HepG2 (cell line): ENCODE results near the gene ST6GALNAC2. TPM values are rescaled to one million over a fixed set of nuclear protein-coding genes. Genes with fewer than 3 reads are reported as not detected.
A peak's percentile ranks its signal among the peaks of the same experiment; 100 is the strongest.

Experiments used
- ATAC-seq: fragments of 200-7000 bp; cut with Tn5 transposase; 3 replicates; pipeline ENCODE4 v1.9.1; 2020; ENCODE audit warnings: mild to moderate bottlenecking, moderate library complexity
- BruUV-seq: library from RNA; stranded (reverse); fragments of 400-500 nt; replicated peaks from 2 replicates; lab custom pipeline; 2021; lab: Mats Ljungman, UMichigan
- CTCF ChIA-PET: fragments of 300-600 bp; formaldehyde crosslinking; extraction: SDS; loops from one replicate; lab custom pipeline; 2021; ENCODE audit warnings: low total read pairs, inconsistent platforms, low intra/inter-chr PET ratio; lab: Yijun Ruan, JAX
- POLR2A ChIA-PET: fragments of 350-600 bp; sonication (Branson Sonifier 250); formaldehyde crosslinking; loops from one replicate; lab custom pipeline; 2020; ENCODE audit warnings: antibody characterized with exemption, inconsistent platforms; lab: Yijun Ruan, JAX
- DNase-seq: peaks from one replicate; pipeline ENCODE4 v3.0.0-alpha.2; 2015; ENCODE audit warnings: low spot score
- FAIRE-seq: peaks from 3 replicates; lab custom pipeline; 2011; peaks lifted over from hg19 to GRCh38; lab: Jason Lieb, UNC
- H2AFZ ChIP-seq: one replicate; pipeline ENCODE4 v1.6.1; 2011; ENCODE audit warnings: low read length, inconsistent platforms
- H3K27ac ChIP-seq: fragments of 300-600 bp; 3 replicates; pipeline ENCODE4 v1.8.0; 2011; ENCODE audit warnings: mixed run types, mild to moderate bottlenecking, mixed read lengths, low read length, inconsistent platforms; ENCODE audit not compliant: insufficient read depth; ENCODE audit errors: extremely low read length
- H3K27me3 ChIP-seq, 2 experiments: fragments of 200-600 bp in 1 of 2; 2 replicates in 1 of 2; 3 replicates in 1 of 2; pipeline versions ENCODE4 v1.6.0 to v1.8.0; 2011; ENCODE audit warnings: low read length in 2 of 2, mild to moderate bottlenecking in 2 of 2, moderate library complexity in 2 of 2, inconsistent platforms in 1 of 2; ENCODE audit not compliant: insufficient read depth in 2 of 2, control insufficient read depth in 1 of 2
- H3K36me3 ChIP-seq, 2 experiments: fragments of 200-600 bp in 1 of 2; replicated peaks in 1 of 2; 2 replicates in 1 of 2; 3 replicates in 1 of 2; pipeline versions ENCODE4 v1.5.1 to v1.8.0; 2011; ENCODE audit warnings: low read length in 2 of 2, inconsistent platforms in 1 of 2; ENCODE audit not compliant: insufficient read depth in 2 of 2, control insufficient read depth in 1 of 2
- H3K4me1 ChIP-seq: 2 replicates; pipeline ENCODE4 v1.5.1; 2012; ENCODE audit warnings: low read length, inconsistent platforms; ENCODE audit not compliant: insufficient read depth
- H3K4me2 ChIP-seq: 2 replicates; pipeline ENCODE4 v1.6.0; 2011; ENCODE audit warnings: low read depth, low read length, inconsistent platforms
- H3K4me3 ChIP-seq, 3 experiments: fragments of 200-600 bp in 1 of 3; sonication (generic), shearing (Covaris generic) in 1 of 3; replicated peaks in 1 of 3; 2 replicates each; pipeline ENCODE4 v1.5.1; 2011 to 2016; ENCODE audit warnings: low read length in 3 of 3, inconsistent platforms in 2 of 3, low read depth in 2 of 3, mild to moderate bottlenecking in 2 of 3, control low read depth in 1 of 3, mixed read lengths in 1 of 3; ENCODE audit not compliant: insufficient read depth in 1 of 3
- H3K79me2 ChIP-seq: one replicate; pipeline ENCODE4 v1.6.1; 2011; ENCODE audit warnings: low read length, inconsistent platforms; ENCODE audit not compliant: insufficient read depth
- H3K9ac ChIP-seq: 2 replicates; pipeline ENCODE4 v1.6.0; 2011; ENCODE audit warnings: mild to moderate bottlenecking, low read depth, low read length, inconsistent platforms; ENCODE audit not compliant: insufficient read depth
- H3K9me3 ChIP-seq: 2 replicates; pipeline ENCODE4 v1.5.1; 2012; ENCODE audit warnings: mild to moderate bottlenecking, low read length
- H4K20me1 ChIP-seq: 2 replicates; pipeline ENCODE4 v1.6.0; 2011; ENCODE audit warnings: inconsistent platforms, mild to moderate bottlenecking, low read length, moderate library complexity; ENCODE audit not compliant: insufficient read depth
- AKAP8 ChIP-seq: sonication (generic); formaldehyde crosslinking; IDR thresholded peaks from 2 replicates; pipeline ENCODE4 v1.5.1; 2020; ENCODE audit warnings: mild to moderate bottlenecking, missing genetic modification reagents
- ATF3 ChIP-seq: sonication (generic); formaldehyde crosslinking; IDR thresholded peaks from 2 replicates; pipeline ENCODE4 v1.4.0; 2020; ENCODE audit warnings: missing genetic modification reagents
- PBX3 ChIP-seq: sonication (generic); formaldehyde crosslinking; IDR thresholded peaks from 2 replicates; pipeline ENCODE4 v1.8.1; 2023; ENCODE audit warnings: missing genetic modification reagents, inconsistent platforms, borderline replicate concordance
- POLR2A ChIP-seq, 2 experiments: IDR thresholded peaks; 2 replicates each; pipeline ENCODE4 v1.6.1; 2011; ENCODE audit warnings: low read depth in 2 of 2, low read length in 2 of 2, mild to moderate bottlenecking in 1 of 2, moderate library complexity in 1 of 2; ENCODE audit not compliant: insufficient read depth in 1 of 2
- POLR2AphosphoS5 ChIP-seq: IDR thresholded peaks from 2 replicates; pipeline ENCODE4 v1.6.1; 2012; ENCODE audit warnings: low read depth, low read length
- RBFOX2 ChIP-seq: fragments of 200-400 bp; formaldehyde crosslinking; IDR thresholded peaks from 2 replicates; pipeline ENCODE4 v1.6.1; 2017; ENCODE audit warnings: low read depth, mild to moderate bottlenecking, low read length
- SAFB2 ChIP-seq: sonication (generic); formaldehyde crosslinking; IDR thresholded peaks from 2 replicates; pipeline ENCODE4 v1.5.1; 2020; ENCODE audit warnings: missing genetic modification reagents, low read depth, mild to moderate bottlenecking, borderline replicate concordance
- TRIM22 ChIP-seq: fragments of 450-650 bp; IDR thresholded peaks from 2 replicates; pipeline ENCODE4 v1.6.1; 2017
- ZNF280B ChIP-seq: sonication (generic); formaldehyde crosslinking; IDR thresholded peaks from 2 replicates; pipeline ENCODE4 v1.5.0; 2020; ENCODE audit warnings: missing genetic modification reagents, mild to moderate bottlenecking, borderline replicate concordance
- ZNF33B ChIP-seq: sonication (generic); formaldehyde crosslinking; IDR thresholded peaks from 2 replicates; pipeline ENCODE4 v1.5.1; 2020; ENCODE audit warnings: mild to moderate bottlenecking, missing genetic modification reagents
- ZNF781 ChIP-seq: sonication (generic); formaldehyde crosslinking; IDR thresholded peaks from 2 replicates; pipeline ENCODE4 v1.5.1; 2020; ENCODE audit warnings: borderline replicate concordance, mild to moderate bottlenecking, missing genetic modification reagents; ENCODE audit errors: not compliant biosample characterization
- ZNF790 ChIP-seq: sonication (generic); formaldehyde crosslinking; IDR thresholded peaks from 2 replicates; pipeline ENCODE4 v1.8.0; 2022; ENCODE audit warnings: missing genetic modification reagents, mild to moderate bottlenecking, borderline replicate concordance
- ZNF891 ChIP-seq: sonication (generic); formaldehyde crosslinking; IDR thresholded peaks from 2 replicates; pipeline ENCODE4 v1.5.0; 2020; ENCODE audit warnings: mild to moderate bottlenecking, missing genetic modification reagents
- WGBS: methylation state at CpG from one replicate; pipeline ENCODE4 v1.1.6; 2017; ENCODE audit warnings: low lambda C conversion rate; 5-methylcytosine and 5-hydroxymethylcytosine counted together
- in situ Hi-C: cut with HindIII; loops from 2 replicates; pipeline ENCODE4 v1.10.0; 2017; ENCODE audit warnings: low pct_unique_long_range_greater_than_20kb; ENCODE audit not compliant: extremely low pct_ligation_motif_present
- intact Hi-C: fragments of 100-400 bp; cut with micrococcal nuclease; formaldehyde crosslinking; loops from one replicate; pipeline ENCODE4 v1.10.0; 2022; ENCODE audit not compliant: unreplicated experiment
- polyA plus RNA-seq, 8 experiments: library from polyadenylated mRNA; depleted of rRNA in 3 of 8; stranded (reverse) in 7 of 8; unstranded in 1 of 8; fragments of >200 nt; fragmentation: Illumina TruSeq in 4 of 8; extraction: Trizol in 4 of 8; gene quantifications; 2 replicates each; pipeline versions ENCODE4 v1.2.1 to v1.2.3, GENCODE V29; 2011 to 2016; ENCODE audit warnings: low read depth in 4 of 8, missing spikeins in 1 of 8, mixed read lengths in 1 of 8; ENCODE audit not compliant: insufficient read depth in 1 of 8
- total RNA-seq, 5 experiments: library from RNA; depleted of rRNA; stranded (reverse); fragments of >200 nt; fragmentation: Illumina TruSeq; extraction: Trizol; gene quantifications; 2 replicates each; pipeline ENCODE4 v1.2.3, GENCODE V29; 2016; ENCODE audit warnings: low read depth in 1 of 5

Gene ST6GALNAC2
- total and polyA plus RNA-seq, 2 of the 13 experiments (the other 11 are each of a cell fraction or from before 2014, with no cell fraction given), result 0.12 to 0.49 TPM

- in situ Hi-C loops, result loop anchor here (10.0 kb wide), 1 partner anchor 64 kb away; no protein-coding TSS in a partner anchor
Observed at GRCh38 chr17:76560877-76561221, 24.8 kb downstream of the ST6GALNAC2 start.

More at GRCh38 chr17:76560877-76561221, 24.8 kb downstream of the ST6GALNAC2 start:
- peaks cover 10 to 47% of the 10 kb centered on the region in 2 experiments for H3K36me3 ChIP-seq
- H2AFZ ChIP-seq, result no peak overlapping the region
- H3K9ac ChIP-seq, result 0 out of 2 replicates have a peak overlapping the region, but pooled peaks have one; percentile 17
- peaks cover 49% of the 10 kb centered on the region for H3K4me1 ChIP-seq
- ATAC-seq (no peak), FAIRE-seq (no peak), DNase-seq (no peak)
- peak overlapping the region in 2 of 3 experiments; percentile 10 to 21; a peak in 1 of 6 replicates for H3K4me3 ChIP-seq
- ChIA-PET POLR2A (interaction anchor here (2.9 to 6.5 kb wide), 2 partner anchors 8 to 9 kb away, joined by 10 to 129 read pairs; a partner anchor contains a TSS), CTCF (no interaction called here)
- H3K79me2 ChIP-seq, result peaks cover 55% of the 10 kb centered on the region
- intact Hi-C loops, result no loop called here
- H3K4me2 ChIP-seq, result peak overlapping the region; percentile 82
- H4K20me1 ChIP-seq, result peaks cover 55% of the 10 kb centered on the region
- 83% methylated on average over 6 of the region's 6 CpGs for WGBS
- TF ChIP-seq ZNF280B (CRISPR knock-in tag), result no peak
- peak; percentile 56; the same call in 1 of the 2 replicates for TF ChIP-seq AKAP8 (CRISPR knock-in tag)
- peak; percentile 53 for TF ChIP-seq RBFOX2
- TF ChIP-seq TRIM22, result no peak
- TF ChIP-seq ZNF891 (CRISPR knock-in tag), result 0 out of 2 replicates have a peak, but pooled peaks have one; percentile 23
- no peak for TF ChIP-seq ZNF790 (CRISPR knock-in tag)
- TF ChIP-seq POLR2A (IDR thresholded peaks at IDR 0.05; ENCODE audit: insufficient read depth in 1 of 2, low read depth in 2 of 2, low read length in 2 of 2), result no peak
- no peak for TF ChIP-seq ZNF33B
- TF ChIP-seq ATF3, result no peak
- peak; percentile 3 for TF ChIP-seq ZNF781 (CRISPR knock-in tag)
- 0 out of 2 replicates have a peak, but pooled peaks have one; percentile 21 for TF ChIP-seq POLR2AphosphoS5
- no peak for TF ChIP-seq PBX3 (CRISPR knock-in tag)
- 0 out of 2 replicates have a peak, but pooled peaks have one; percentile 35 for TF ChIP-seq SAFB2
- no peak overlapping the region for H3K27ac ChIP-seq
- BruUV-seq, result no TSS peak
- no peaks in the 10 kb centered on the region for H3K9me3 ChIP-seq
- no peaks in the 10 kb centered on the region; a peak in 1 of 5 replicates for H3K27me3 ChIP-seq
